Caco-2 (cell line): Measurements from ENCODE around the gene RNU1-3. TPM values are rescaled to one million over a fixed set of nuclear protein-coding genes. Genes with fewer than 3 reads are reported as not detected.
"Not testable (repeated sequence)": the region's sequence is repeated elsewhere in the genome, so short reads cannot be mapped to it uniquely, and the experiment has no call there.

ENCODE experiments used
- BruUV-seq: library from RNA; stranded (reverse); fragments of 400-500 nt; replicated peaks from 2 replicates; lab custom pipeline; 2021; lab: Mats Ljungman, UMichigan
- CTCF ChIA-PET: fragments of 300-600 bp; sonication (Branson Sonifier 250); formaldehyde crosslinking; loops from one replicate; lab custom pipeline; 2022; ENCODE audit warnings: antibody characterized with exemption; lab: Charles Lee
- POLR2A ChIA-PET: fragments of 300-600 bp; sonication (Branson Sonifier 250); formaldehyde crosslinking; loops from one replicate; lab custom pipeline; 2022; ENCODE audit warnings: antibody characterized with exemption; lab: Charles Lee
- DNase-seq, 2 experiments: peaks; one replicate each; pipeline versions ENCODE4 v3.0.0 to v3.0.0-alpha.2; 2020 to 2022
- H3K27me3 ChIP-seq: replicated peaks from 2 replicates; pipeline ENCODE4 v1.6.0; 2011; ENCODE audit warnings: low read length; ENCODE audit not compliant: control insufficient read depth, insufficient read depth
- H3K36me3 ChIP-seq: 2 replicates; pipeline ENCODE4 v1.5.1; 2011; ENCODE audit warnings: low read length; ENCODE audit not compliant: control insufficient read depth, insufficient read depth
- H3K4me1 ChIP-seq: fragments of 250-450 bp; sonication (Bioruptor Pico); 2 replicates; pipeline ENCODE4 v1.5.1; 2020; ENCODE audit warnings: mild to moderate bottlenecking
- H3K4me3 ChIP-seq: 2 replicates; pipeline ENCODE4 v1.5.1; 2011; ENCODE audit warnings: low read depth, mild to moderate bottlenecking, control low read depth, low read length
- H3K9me3 ChIP-seq: fragments of 250-450 bp; sonication (Bioruptor Pico); 2 replicates; pipeline ENCODE4 v1.5.1; 2020; ENCODE audit warnings: mild to moderate bottlenecking, moderate library complexity
- H3K27ac Mint-ChIP-seq: one replicate; pipeline ENCODE4 v1.8.0; 2022; ENCODE audit warnings: mixed read lengths; ENCODE audit not compliant: unreplicated experiment
- H3K27me3 Mint-ChIP-seq: one replicate; pipeline ENCODE4 v1.8.0; 2022; ENCODE audit warnings: mixed read lengths; ENCODE audit not compliant: insufficient read depth, unreplicated experiment
- H3K36me3 Mint-ChIP-seq: one replicate; pipeline ENCODE4 v1.8.0; 2022; ENCODE audit warnings: mild to moderate bottlenecking, mixed read lengths; ENCODE audit not compliant: insufficient read depth, unreplicated experiment
- H3K4me1 Mint-ChIP-seq: one replicate; pipeline ENCODE4 v1.8.0; 2022; ENCODE audit warnings: low read depth, mixed read lengths; ENCODE audit not compliant: unreplicated experiment
- H3K4me3 Mint-ChIP-seq: one replicate; pipeline ENCODE4 v1.8.0; 2022; ENCODE audit warnings: mild to moderate bottlenecking, moderate library complexity, mixed read lengths; ENCODE audit not compliant: unreplicated experiment
- H3K9me3 Mint-ChIP-seq: one replicate; pipeline ENCODE4 v1.8.0; 2022; ENCODE audit warnings: mixed read lengths; ENCODE audit not compliant: unreplicated experiment
- intact Hi-C: fragments of 100-400 bp; cut with micrococcal nuclease; formaldehyde crosslinking; loops from one replicate; pipeline ENCODE4 v1.10.0; 2022; ENCODE audit not compliant: unreplicated experiment
- total RNA-seq: library from RNA; stranded (reverse); gene quantifications from 2 replicates; pipeline ENCODE4 v1.2.3, GENCODE V29; 2022

Gene RNU1-3
- total RNA-seq, 1 experiment from 2014 or later: 1,622 TPM

- POLR2A ChIA-PET, H3K27ac Mint-ChIP-seq, H3K4me1 Mint-ChIP-seq, H3K27me3 Mint-ChIP-seq, H3K9me3 ChIP-seq, H3K27me3 ChIP-seq, H3K4me3 ChIP-seq, H3K36me3 Mint-ChIP-seq, DNase-seq, H3K36me3 ChIP-seq, intact Hi-C loops, H3K4me3 Mint-ChIP-seq, H3K9me3 Mint-ChIP-seq: not testable (repeated sequence)
- TSS peak; percentile 4 for BruUV-seq
- H3K4me1 ChIP-seq: peaks cover 11% of the 10 kb centered on the region
- CTCF ChIA-PET: interaction anchor here (0.7 kb wide), 2 partner anchors 17 to 77 kb away, joined by 3 to 4 read pairs; no protein-coding TSS in a partner anchor
These were observed 25.4 kb downstream of the RNU1-3 start for GRCh38 chr1:16641159-16641975.

GRCh38 chr1:16639091-16640031 is 27.4 kb downstream of the RNU1-3 start:
- POLR2A ChIA-PET, H3K4me1 ChIP-seq, H3K27me3 Mint-ChIP-seq, H3K36me3 Mint-ChIP-seq, H3K9me3 ChIP-seq, intact Hi-C loops, H3K27me3 ChIP-seq, BruUV-seq, H3K4me3 ChIP-seq, H3K27ac Mint-ChIP-seq, H3K4me3 Mint-ChIP-seq, H3K36me3 ChIP-seq, H3K4me1 Mint-ChIP-seq, H3K9me3 Mint-ChIP-seq: not testable (repeated sequence)
- CTCF ChIA-PET: interaction anchor here (0.7 kb wide), 1 partner anchor 14 kb away, joined by 3 read pairs; no protein-coding TSS in a partner anchor
- DNase-seq: peak in 1 of 2 experiments; percentile 34

DNA sequence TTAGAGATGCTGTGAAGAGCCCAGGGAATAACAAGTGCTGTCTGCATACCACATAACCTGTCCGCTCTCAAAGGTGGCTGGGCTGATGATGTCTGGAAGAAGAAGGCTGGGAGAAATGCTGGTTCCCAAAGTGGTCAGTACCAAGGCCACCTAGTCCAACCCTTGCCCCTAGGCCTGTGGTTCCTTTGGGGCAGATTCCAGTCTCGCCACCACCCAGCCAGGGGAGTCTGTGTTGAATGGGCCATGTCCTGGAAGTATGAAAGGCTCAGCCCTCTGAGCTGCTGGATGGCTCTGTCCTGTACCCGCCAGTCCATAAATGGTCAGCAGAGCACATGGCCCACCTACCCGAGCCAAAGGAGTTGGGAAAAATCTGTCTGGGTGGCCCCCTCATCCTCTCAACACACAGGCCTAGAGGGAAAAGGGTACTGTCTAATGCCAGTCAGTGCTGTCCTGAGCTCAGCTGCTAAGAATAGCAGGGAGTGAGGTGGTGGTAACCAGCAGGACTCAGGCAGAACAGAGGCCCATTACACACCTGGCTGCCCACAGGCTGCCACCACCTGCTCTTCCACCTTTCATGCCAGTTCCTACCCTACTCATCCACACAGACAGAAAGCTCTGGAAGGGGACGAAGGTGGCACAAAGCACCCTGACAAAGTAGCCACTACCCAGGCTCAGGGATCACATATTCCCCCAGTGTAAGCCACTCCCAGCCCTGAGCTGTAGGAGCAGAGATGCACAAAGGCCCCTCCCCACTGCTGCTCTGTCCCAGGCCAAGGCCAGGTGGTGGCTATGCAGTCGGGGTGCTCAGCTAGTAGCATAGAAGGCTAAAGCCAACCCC is 28.6 kb downstream of the RNU1-3 start:
- H3K9me3 Mint-ChIP-seq, H3K4me3 Mint-ChIP-seq, H3K4me3 ChIP-seq, H3K9me3 ChIP-seq, H3K36me3 Mint-ChIP-seq, H3K4me1 Mint-ChIP-seq, H3K27me3 Mint-ChIP-seq, POLR2A ChIA-PET, H3K4me1 ChIP-seq, H3K36me3 ChIP-seq, H3K27ac Mint-ChIP-seq, H3K27me3 ChIP-seq, intact Hi-C loops, BruUV-seq: not testable (repeated sequence)
- peak in 1 of 2 experiments; percentile 19 for DNase-seq
- CTCF ChIA-PET: interaction anchor here (0.7 kb wide), 1 partner anchor 13 kb away, joined by 3 read pairs; no protein-coding TSS in a partner anchor

- H3K9me3 ChIP-seq, BruUV-seq, POLR2A ChIA-PET, H3K27me3 Mint-ChIP-seq, H3K27ac Mint-ChIP-seq, H3K9me3 Mint-ChIP-seq, H3K4me3 Mint-ChIP-seq, H3K4me1 Mint-ChIP-seq, H3K4me1 ChIP-seq, H3K27me3 ChIP-seq, intact Hi-C loops, H3K36me3 ChIP-seq, H3K4me3 ChIP-seq, CTCF ChIA-PET: not testable (repeated sequence)
- peak in 1 of 2 experiments; percentile 22 for DNase-seq
- peaks cover 13% of the 10 kb centered on the region for H3K36me3 Mint-ChIP-seq
These were observed 30.1 kb downstream of the RNU1-3 start for GRCh38 chr1:16636551-16637195.

GRCh38 chr1:16635959-16636358 is 30.8 kb downstream of the RNU1-3 start:
- peaks cover 20% of the 10 kb centered on the region for H3K36me3 Mint-ChIP-seq
- intact Hi-C loops, H3K27ac Mint-ChIP-seq, H3K27me3 Mint-ChIP-seq, H3K4me1 Mint-ChIP-seq, BruUV-seq, H3K4me1 ChIP-seq, H3K36me3 ChIP-seq, POLR2A ChIA-PET, H3K9me3 Mint-ChIP-seq, H3K4me3 Mint-ChIP-seq, H3K9me3 ChIP-seq, CTCF ChIA-PET, H3K4me3 ChIP-seq, H3K27me3 ChIP-seq: not testable (repeated sequence)
- peak in 1 of 2 experiments; percentile 23 for DNase-seq
